HG03442 (cell line): ENCODE results near the gene VEPH1.

Source experiments
- ATAC-seq: cut with Tn5 transposase; IDR thresholded peaks from one replicate; pipeline ENCODE4 v1.9.1; 2021; ENCODE audit warnings: mild to moderate bottlenecking, moderate library complexity; ENCODE audit not compliant: unreplicated experiment

VEPH1 gene

DNA sequence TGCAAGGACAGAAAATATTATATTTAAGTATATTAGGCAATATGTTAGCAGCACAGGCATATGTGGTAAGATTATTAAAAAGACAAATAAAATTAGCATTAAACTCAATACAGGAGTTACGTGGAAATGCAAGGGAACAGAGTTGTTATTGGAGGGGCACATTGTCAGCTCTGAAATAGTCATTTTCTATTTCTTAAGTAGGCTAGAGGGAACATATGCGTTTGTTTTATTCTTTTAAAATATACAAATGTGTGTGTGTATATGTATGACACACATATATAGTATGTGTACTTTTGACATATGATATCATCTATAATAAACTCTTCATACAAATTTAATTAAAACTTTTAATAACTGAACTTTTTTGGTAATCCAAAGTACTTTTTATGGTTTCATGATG lies 22.8 kb upstream of the VEPH1 start:
- no peak for ATAC-seq

DNA sequence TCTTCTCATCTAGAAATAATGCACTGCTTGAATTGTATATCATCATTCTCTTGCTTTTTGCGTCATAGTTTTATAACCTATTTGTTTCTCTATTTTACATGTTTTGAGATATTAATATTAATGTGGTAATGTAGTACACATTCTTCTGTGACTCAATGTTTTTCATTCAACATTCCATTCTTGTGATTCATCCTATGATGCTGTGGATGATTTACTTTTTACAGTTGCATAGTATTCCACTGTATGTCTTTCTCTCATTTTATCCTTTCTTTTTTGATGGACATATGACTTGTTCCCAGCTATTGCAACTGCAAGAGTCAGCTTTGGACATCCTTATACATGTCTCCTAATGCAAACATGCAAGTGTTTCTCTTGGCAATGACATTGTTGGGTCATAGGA lies 20.6 kb upstream of the VEPH1 start:
- no peak for ATAC-seq

DNA sequence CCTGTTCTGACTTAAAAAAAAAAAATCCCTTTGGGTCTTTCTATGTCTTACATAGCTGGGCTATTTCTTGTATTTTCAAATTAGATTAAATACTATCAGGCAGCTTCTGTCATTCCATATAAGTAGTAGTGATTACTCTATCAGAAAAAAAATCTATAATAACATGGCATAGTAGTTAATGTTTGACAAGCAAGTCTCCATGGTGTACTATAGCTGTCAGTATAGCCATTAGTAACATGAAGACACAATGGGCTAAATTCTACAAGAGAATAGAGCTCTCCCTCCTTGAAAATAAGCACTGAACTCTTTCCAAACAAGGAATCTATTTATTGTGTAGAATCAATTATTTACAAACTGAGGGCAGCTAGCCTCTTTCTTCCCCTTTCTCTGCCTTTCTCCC lies 19.4 kb upstream of the VEPH1 start:
- ATAC-seq: no peak

DNA sequence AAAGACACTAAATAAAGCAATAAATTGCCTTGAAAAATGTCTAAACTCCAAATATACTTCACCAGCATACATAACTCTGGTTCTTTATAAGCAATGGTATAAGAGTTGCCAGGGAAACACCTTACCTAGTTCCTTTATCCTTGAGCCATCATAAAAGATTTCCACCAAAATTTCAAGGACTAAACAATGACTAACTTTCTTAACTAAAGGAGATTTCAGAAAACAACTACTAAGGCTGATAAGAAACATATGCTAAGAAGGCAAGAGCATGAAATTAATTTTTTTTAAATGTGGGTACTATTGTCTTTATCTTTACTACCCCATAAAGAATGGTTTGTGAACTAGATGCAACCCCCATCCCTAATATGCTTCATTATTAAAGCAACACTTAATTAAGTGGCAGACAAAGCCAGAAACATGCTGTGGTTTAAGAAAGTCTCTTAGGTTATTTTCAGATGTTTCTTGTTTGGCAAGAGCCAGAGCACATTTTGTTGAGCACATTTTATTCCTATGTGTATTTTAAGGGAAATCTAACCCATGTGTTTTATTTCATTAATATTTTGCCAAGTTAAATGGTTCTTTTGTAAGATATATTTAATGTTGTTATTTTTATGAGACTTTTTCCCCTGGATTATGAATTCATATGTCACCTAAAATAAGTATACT lies 17.4 kb upstream of the VEPH1 start:
- ATAC-seq: no peak

DNA sequence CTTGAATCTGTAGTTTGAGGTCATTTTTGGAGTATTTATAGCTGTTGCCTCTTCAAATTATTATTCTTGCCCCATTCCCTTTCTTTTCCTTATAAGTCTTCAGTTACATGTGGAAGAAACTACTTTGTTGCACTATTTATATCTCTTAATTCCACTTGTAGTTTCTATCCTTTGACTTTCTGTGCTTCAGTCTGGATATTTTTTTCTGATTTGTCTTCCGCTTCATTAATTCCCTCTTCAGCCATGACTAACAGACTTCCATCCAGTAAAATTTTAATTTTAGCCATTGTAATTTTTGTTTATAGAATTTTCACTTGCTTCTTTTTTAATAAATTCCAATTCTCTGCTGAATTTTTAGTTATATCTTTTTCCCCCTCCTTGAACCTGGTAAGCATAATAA lies 15.7 kb upstream of the VEPH1 start:
- ATAC-seq: no peak

DNA sequence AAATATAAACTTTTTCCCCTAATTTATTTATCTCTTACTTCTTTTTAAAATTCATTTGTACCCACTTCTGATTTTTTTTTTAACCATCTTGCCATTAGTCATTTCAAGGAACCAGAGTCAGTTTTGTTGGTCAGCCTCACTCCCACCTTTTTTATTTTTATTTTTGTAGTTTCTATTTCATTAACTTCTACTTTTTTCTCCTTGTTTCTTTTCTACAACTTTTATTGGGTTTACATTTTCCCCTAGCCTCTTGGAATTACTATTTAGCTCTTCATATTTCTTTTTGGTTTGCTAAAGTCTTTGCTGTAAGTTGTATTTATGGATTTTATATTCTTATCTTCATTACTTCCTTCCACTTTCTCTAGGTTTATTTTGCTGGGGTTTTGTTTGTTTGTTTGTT lies 13.7 kb upstream of the VEPH1 start:
- ATAC-seq: no peak

DNA sequence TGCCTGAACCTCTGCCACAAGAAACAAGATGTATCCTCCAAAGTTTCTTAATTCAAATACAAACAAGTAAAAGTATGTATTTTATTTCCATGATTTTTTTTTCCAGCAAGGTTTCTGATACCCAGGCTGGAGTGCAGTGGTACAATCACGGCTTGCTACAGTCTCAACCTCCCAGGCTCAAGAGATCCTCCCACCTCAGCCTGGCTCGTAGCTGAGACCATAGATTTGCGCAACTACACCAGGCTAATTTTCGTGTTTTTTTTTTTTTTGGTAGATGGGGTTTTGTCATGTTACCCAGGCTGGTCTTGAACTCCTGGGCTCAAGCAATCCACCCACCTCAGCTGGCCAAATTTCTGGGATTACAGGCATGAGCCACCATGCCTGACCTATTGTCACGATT lies 12.2 kb upstream of the VEPH1 start:
- no peak for ATAC-seq

DNA sequence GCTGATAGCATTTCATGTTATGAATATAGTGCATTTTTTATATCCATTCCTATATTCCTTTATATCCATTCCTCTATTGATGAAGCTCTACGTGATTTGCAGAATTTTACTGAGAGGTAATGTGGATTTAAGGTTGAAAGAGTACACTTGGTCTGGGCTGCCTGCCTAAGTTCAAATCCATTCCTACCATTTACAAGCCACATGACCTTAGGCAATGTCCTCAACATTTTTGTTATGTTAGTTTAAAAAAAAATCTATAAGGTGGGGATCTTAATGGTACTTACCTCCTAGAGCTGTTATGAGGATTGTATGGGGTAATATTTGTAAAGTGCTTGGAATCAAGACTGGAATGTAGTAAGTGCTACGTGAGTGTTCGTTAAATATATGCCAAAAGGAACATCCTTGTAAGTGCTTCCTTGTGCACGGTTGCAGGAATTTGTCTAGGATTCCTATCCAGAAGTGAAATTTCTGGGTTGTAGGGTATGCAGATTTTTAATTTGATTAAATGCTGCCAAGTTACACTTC lies 11.2 kb upstream of the VEPH1 start:
- ATAC-seq: no peak

DNA sequence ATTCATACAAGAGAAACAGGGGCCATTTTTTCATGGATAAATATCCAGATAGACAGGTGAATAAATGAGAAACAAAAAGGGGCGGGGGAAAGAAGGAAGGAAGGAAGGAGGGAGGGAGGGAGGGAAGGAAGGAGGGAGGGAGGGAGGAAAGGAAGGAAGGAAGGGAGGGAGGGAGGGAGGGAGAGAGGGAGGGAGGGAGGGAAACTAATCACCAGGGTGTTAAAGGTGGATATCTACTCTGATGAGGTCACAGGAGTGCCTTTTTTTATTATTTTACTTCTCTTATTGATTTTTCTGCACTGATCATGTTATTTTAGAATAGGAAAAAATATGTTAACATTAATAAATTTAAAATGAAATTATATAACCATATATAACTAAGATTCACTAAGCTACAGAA lies 10.4 kb upstream of the VEPH1 start:
- ATAC-seq: no peak

DNA sequence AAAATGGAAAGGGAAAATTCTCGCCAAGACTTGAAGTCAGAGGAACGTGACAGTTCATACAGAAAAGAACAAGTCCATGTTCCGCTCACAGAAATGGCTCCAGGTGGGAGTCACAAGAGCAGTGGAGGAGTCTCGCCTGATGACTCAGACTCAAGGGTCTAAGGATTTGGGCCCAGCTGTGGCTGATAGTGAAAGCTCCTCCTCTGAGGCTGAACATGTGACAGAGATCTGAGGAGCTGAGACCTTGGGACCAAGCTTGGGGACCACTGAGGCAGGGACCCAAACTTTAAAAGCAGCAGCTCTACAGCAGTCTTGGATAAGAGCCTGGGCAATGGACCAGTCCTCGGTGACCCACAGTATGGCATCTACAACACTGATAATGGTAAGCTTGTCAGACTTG lies 9.3 kb upstream of the VEPH1 start:
- ATAC-seq: no peak

DNA sequence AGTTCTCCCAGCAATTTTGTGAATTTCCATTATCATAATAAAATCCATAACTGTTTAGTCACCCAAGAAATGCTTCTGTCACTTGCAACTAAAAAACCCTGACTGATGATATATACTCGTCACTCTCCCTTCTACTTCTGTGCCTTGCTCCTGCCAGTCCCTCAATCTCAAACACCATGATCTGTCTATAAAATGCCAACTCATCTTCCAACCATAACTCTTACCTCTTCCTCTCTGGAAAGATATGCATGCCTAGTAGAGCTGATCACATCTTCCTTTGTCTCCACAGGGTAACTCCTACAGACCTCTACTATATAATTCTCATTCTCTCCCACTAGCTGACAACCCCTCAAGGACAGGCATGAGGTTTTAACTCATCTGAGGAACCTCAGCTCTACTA lies 5.2 kb upstream of the VEPH1 start:
- ATAC-seq: no peak

DNA sequence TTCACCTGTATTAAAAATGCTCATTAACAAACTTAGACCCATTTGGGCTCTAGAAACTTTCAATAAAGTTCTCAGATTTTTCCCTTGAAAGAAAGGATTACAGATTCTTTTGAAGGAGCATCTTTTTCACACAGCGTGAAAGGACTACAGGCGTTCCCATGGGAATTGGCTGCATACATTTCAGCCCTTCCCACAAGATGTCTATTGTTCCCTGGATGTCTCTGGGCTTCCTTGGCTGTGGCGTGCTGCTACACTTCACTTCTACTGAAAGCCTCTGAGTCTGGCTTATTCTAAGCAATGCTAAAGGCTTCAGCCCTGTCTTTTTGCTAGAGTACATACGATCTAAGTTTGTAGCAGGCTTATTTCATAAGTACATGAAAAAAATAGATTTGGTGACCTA lies 1.4 kb downstream of the VEPH1 start:
- no peak for ATAC-seq

DNA sequence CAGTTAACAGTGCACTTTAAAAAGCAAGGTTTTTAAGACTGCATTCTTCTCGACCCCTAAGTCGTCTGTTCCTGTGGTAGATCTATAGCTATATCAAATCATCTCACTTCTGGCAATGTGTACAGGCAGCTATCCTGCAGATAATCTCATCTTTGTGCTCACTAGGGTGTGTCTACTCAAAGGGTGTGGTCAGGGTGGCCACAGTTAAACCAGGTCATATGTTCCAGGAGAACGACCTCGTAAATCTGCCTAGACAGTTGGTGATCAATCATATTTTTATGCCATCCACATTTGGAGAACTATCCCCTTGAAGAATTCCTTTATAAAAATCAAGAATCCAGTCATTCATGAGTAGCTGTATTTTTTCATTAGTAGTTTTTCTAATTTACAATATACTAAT lies 3.0 kb downstream of the VEPH1 start:
- no peak for ATAC-seq

DNA sequence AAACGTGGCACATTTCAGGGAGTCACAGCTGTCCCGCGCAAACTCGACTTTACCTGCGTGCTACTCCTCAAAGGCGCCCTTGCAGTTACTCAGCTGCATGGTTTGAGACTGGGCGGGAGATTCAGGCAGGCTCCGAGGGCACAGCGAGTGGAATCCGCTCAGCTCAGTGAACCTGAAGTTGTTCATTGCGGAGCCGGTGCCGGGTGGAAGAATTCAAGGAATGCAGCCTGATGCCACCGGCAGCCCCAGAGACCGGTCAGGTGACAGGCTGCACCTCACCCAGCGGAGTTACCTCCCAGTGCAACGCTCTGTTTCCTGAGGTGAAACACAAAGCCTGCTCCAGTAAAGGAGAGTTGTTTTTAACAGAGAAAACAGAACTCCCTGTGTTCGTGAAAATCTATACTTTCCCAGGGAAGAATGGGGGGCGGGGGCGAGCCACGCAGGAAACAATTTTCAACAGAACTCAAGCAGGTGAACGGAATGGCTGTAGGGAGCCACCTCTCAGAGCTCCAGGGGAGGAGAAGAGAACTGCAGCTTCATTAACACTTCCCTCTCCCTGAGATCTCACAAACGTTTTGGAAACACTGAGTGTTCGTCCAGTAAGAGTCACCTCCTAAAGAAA lies 3.8 kb downstream of the VEPH1 start:
- no peak for ATAC-seq

DNA sequence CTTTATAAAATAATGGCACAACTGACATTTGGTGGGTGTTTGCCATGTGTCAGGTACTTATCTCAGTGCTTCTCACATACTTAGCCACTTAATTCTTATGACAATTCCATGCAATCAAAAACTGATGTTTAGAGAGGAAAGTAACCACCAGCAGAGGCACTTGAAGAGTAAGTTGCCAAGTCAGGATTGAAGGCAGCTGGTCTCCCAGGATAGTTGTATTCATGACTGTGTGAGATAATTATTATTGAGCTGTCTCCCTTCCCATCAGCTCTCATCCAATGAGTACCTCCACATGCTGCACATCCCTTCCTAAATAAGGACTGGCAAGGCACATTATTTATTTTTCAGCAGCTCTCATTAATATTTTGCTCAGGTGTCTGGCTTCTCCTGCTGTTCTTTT lies 4.8 kb downstream of the VEPH1 start:
- no peak for ATAC-seq

DNA sequence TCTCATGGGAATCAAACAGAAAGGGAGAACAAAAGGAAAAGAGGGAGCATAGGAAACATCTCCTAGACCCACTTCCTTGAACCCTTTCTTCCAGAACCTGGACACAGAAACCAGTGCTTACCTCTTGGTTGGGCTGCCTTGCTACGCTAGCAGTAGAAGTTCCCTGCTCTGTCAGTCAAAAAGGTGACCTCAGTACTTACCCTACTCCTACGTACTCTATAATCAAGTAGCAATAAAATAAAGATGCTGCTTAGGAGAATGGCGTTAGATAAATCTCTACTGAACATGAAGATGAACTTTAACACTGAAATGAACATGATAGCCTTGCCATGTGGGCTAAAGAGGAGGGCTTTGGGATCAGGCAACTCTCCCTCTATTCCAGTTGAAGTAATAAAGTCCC lies 7.4 kb downstream of the VEPH1 start:
- ATAC-seq: no peak

DNA sequence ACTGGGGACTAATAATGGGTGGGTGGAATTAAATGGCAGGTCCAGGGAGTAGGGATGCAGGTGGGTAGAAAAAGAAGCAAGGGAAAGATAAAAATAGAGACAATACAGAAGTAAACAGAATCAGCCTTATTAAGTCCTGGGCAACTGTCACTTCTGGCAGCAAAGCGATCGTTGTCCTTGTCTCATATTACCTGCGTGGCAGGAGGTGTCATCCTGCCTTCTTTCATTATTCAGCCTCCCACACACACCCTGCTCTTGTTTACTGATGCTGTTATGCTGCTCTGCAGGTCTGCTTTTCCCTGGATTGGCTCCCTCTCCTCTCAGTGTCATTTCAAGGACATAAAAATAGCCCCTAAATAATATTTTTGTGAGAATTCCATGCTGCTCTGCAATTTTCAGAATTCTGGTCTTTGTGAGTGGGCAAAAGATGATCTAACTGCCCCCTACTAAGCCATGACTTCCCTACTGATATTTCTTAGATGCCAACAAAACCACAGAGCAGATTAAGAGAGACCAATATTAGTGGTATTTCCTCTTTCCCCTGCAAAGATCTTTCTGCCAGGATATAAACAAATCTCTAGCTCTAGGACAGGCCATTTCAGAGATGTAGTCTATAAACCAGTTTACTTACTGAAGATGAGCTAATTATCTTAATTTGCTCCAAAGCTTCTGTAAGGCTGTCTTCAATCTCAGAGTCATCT lies 8.5 kb downstream of the VEPH1 start:
- ATAC-seq: no peak

DNA sequence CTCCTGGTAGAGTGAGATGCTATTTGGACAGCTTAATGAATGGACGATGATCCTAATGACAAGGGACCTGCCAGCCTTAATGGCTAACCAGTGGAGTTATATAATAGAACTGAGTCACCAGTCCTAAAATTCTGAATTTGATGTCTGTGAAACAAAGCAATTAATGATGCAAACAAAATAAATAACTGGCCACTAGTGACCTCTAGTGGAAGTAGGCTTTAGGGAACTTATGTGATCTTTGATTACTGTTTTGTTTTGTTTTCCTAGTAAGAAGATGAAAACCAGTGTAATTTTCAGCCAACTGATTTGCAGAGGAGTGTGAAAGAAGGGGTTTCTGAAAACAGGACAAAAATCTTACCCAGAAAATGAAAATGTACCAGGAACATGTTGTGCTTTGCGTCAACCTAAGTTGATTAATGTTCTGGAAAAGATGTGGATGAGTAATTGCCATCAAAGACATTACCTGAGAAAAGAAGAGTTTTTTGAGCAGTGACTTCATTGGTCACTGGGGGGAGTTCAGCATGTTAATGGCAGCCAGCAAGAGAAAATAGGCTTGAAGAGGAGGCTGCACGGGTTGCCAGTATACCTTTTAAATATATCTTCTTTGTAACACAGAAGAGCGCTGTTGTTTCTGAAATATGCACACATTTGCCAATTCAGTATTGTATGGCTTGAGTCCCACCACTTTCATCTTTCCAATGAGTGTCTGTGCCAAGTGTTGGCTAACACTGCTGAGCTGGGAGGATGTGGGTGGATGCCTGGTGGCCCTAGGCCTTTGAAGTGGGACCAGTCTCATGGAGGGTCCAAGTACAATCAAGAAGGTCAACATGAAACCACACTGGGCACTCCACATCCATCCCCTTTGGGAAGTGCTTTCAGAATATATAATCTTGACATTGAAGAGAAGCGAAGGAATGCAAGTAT lies 9.3 kb downstream of the VEPH1 start:
- peak; percentile 37 for ATAC-seq

DNA sequence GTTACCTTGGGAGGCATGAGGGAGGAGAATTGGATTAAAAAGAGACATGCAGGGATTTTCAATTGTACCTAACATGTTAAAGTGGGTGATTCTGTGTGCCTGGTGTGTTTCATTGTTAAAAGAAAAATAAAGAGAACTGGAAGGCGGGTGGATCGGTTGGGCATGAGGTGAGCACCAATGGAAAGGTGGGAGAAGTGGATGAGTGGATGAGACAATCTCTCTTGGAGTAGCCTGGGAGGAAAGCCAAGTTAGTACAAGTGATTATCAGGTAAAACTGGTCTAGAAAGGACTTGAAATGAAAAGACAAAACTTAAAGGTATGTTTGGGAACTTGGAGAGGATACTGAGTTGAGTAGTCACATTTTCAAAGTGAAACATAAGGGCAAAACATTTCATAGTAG lies 12.1 kb downstream of the VEPH1 start:
- ATAC-seq: no peak

DNA sequence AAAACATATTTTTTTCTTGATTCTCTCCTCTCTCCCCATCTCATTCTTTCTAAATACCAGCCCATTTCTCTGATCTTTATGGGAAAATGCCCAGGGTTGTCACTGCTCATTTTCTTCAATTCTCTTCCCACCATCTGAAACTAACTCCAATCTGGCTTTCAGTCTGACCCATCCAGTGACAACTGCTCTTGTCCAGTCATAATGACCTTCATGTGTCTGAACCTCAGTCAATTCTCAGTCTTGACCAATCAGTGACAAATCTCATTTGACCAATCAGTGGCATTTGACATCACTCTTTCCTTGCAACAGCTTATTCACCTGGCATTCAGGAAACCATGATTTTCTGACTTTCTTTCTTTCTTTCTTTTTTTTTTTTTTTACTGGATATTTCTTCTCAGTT lies 15.1 kb downstream of the VEPH1 start:
- no peak for ATAC-seq

DNA sequence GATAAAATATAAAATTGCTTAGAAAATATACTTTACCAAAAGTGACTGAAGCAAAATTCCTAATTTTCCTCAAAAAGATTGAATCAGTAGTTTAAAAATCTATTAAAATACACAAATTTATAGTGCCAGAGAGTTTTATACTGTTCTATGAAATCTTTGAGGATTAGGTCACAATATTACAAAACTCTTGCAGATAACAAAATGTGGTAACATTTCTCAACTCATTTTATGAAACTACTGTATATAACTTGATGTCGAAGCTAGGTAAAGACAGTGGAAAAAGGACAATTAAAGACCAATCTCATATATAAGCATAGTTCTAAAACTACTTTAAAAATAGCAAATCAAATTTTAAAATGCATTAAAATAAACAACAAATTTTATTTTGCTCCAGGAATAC lies 15.9 kb downstream of the VEPH1 start:
- ATAC-seq: no peak
